HTERT RPE-1 (cell line): ENCODE data around the gene EIF4G3.
"Not testable (repeated sequence)": the region's sequence is repeated elsewhere in the genome, so short reads cannot be mapped to it uniquely, and the experiment has no call there.

Experiments used
- in situ Hi-C: fragments of 300-500 bp; cut with MboI; formaldehyde crosslinking; loops from 4 replicates; pipeline ENCODE4 v1.14.3; 2020; ENCODE audit warnings: low sequenced_read_pairs

EIF4G3 gene, protein sequence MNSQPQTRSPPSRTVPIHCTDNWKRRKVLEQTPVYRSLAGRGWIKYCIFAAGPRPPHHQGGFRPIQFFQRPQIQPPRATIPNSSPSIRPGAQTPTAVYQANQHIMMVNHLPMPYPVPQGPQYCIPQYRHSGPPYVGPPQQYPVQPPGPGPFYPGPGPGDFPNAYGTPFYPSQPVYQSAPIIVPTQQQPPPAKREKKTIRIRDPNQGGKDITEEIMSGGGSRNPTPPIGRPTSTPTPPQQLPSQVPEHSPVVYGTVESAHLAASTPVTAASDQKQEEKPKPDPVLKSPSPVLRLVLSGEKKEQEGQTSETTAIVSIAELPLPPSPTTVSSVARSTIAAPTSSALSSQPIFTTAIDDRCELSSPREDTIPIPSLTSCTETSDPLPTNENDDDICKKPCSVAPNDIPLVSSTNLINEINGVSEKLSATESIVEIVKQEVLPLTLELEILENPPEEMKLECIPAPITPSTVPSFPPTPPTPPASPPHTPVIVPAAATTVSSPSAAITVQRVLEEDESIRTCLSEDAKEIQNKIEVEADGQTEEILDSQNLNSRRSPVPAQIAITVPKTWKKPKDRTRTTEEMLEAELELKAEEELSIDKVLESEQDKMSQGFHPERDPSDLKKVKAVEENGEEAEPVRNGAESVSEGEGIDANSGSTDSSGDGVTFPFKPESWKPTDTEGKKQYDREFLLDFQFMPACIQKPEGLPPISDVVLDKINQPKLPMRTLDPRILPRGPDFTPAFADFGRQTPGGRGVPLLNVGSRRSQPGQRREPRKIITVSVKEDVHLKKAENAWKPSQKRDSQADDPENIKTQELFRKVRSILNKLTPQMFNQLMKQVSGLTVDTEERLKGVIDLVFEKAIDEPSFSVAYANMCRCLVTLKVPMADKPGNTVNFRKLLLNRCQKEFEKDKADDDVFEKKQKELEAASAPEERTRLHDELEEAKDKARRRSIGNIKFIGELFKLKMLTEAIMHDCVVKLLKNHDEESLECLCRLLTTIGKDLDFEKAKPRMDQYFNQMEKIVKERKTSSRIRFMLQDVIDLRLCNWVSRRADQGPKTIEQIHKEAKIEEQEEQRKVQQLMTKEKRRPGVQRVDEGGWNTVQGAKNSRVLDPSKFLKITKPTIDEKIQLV (N-terminal part only)

DNA sequence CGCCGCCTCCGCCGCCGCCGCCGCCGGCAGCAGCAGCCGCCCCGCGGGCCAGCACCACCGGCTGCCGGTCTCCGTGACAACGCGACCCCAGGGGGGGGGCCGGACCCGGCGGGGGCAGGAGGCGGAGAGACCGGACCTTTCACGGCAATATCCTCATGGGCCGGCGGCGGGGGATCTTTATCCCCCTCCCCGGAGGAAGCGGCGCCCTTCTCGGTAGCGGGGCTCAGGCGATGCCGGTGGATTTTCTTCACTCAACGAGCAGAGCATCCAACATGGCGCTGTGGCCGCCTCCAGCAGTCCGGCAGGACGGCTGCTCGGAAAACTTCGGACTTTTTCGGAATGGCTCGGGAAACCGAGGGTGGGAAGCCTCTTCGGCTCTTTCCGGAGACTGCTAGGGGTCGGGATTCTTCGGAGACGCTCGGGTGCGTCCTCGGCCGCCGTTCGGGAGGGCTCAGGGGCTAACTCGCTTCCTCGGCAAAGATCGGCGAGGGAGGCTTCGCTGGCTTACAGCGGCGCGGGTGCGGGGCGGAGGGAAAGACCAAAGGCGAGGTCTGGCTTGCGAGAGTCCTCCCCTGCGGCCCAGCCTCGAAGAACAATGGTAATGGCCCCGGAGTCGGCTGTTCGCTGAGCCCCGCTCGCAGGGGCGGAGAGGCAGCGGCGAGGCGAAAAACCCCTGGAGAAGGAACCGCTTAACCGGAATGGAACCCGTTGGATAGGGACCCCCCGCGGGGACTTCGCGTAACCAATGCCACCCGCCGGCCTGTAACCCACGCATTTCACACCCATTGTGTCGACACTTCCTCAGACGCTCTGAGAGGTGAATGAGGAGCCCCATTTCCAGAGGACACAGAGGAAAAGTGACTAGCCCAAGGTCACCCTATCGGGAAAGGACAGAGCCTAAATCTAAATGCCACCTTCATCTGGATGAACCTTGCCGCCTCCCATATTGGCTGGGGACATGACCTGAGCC, at the start of gene EIF4G3:
TSS of gene EIF4G3 (minus strand) at position 312 of the 970 bp plus-strand sequence. CDS start 174,155 bp downstream, outside the sequence.
- in situ Hi-C loops: no loop called here

DNA sequence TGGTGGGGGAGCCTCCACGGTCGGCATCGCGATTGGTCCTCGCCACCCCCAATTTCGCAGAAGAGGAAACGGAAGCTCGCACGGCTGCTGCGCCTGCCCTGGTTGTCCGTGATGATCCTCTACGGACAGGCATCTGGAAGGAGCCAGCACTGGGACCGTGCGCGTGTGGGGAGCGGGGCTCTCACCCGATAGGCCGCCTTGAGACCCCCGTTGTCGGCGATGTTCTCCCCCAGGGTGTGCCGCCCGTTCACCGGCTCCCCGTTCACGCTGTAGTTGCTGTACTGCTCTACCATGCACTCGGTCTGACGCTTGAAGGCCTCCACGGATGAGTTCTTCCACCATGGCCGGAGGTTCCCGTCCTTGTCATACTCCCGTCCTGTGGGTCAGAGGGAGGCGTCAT, 48.4 kb upstream of the EIF4G3 start:
- in situ Hi-C loops: no loop called here

DNA sequence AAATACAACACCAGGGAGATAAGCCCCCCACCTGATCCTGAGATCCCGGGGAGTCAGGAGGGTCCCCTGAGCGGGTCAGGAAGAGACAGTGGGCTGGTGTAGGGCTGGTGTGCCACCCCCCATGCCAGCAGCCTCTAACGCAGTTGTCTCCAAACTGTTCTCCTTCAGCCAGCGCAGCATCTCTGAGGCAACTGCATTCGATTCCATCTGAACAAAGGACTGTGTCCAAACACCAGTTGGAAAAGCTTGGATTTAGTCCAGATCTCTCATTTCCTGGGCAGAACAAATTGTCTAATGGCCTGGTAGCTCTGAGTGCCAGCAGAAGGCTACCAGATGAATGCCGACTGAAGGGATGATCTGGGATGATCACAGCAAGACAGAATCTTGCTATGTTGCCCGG, 44.1 kb upstream of the EIF4G3 start:
- in situ Hi-C loops: no loop called here

DNA sequence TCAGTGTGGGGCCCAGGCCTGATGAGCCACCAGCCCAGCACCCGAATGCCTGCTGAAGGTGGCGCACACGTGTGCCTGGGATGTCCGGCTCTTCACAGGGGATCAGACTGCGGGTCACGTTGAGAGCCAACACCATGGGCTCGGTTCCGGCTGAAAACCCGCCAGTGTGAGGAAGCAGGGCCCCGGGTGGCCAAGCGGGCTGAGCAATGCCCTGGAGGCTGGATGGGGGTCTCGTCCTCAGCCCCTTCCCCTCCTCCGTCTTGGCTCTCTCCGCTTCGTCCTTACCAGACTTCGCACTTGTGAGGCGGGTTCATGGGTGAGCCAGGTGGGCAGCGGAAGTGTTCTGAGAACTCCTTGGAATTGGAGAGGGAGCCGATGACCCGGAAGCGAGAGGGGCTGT, 43.0 kb upstream of the EIF4G3 start:
- in situ Hi-C loops: no loop called here

DNA sequence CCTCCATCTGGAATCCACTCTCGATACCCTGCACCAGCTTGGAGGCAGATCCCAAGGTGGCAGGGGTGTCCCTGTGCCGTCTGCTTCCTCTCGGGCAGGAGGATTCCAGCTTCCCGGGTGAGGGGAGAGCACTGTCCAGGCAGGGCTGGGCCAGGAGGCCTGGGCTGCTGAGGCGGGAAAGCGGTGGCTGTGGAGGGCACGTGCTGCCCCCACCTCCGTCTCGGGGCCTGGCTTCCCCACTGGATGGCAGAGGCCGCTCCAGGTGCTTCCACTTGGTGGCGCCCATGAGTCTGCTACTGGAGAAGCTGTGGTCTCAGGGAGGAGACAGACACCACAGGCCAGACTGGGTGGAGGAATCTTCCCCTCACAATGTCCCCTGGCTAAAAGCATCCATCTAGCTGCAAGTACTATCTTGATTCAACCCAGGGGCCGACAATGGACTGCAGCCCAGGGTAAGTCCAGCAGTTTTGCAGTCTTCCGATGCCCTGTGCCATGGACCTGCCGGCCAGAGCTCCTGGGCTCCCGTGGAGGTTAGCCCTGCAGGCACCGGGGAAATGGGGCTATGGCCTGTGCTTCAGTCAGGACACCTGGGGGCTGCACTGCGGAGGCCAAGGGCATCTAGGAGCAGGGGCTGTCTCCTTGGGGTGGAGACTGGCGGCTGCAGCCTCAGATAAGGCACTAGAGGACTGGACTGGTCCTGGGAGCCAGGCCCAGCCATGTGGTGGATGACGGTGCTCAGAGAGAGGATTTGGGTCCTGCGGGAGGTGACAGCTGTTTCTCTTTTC, 41.3 kb upstream of the EIF4G3 start:
- in situ Hi-C loops: no loop called here

DNA sequence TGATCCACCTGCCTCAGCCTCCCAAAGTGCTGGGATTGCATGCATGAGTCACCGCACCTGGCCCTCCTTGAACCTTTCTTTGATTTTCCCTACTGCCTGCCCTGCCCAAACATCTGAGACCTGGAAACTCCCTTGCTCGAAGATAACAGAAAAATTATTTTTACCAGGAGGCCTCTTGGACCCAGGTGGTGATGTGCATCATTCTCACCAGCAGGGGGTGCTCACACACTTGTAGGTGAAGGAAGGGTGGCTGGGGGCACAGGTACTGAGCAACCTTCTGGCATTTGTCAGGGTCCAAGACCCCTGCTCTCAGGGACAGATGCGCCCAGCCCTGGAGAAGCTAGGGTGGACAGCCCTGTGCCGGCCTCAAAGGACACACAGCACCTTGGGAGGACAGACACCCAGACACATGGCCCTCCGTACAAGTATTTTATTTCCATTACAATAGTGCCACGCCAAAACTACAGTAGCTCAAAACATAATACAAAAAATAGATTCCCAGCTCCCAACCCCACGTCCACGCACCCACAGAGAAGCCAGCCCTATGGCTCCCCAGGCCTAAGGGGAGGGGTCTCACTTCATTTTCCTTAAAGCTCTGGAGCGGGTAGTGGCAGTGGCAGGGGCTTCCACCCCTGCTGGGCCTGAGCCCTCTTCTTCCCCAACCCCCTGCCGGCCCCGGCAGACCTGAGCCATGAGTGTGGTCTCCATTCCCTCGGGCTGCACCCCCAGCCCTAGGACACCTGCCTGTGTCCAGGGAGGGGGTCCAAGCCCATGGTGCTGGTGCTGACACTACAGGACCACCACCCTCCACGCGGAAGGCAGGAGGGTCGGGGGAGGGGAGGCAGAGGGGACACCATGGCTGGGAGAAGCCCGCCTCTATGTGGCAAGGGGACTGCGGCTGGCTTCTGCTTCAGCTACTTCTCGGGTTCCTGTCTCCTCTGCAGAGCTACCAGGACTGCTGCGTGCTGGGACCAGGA, 40.4 kb upstream of the EIF4G3 start:
- in situ Hi-C loops: no loop called here

DNA sequence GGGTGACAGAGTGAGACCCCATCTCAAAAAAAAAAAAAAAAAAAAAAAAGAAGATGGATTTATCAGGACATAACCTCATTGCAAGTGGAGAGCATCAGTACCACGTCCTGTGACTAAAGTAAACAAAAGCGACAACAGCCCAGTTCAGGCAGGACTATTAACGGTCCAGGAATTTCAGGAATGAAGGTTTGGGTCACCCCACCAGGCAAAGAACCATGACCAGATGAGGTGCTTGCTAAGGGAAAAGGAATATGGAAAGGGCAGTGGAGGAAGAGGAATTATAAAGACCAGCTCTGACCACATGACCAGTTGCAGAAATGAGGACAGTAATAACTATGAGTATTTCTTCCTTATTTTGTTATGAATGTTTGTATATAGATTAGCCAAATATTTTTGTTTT, 35.4 kb upstream of the EIF4G3 start:
- in situ Hi-C loops: no loop called here

DNA sequence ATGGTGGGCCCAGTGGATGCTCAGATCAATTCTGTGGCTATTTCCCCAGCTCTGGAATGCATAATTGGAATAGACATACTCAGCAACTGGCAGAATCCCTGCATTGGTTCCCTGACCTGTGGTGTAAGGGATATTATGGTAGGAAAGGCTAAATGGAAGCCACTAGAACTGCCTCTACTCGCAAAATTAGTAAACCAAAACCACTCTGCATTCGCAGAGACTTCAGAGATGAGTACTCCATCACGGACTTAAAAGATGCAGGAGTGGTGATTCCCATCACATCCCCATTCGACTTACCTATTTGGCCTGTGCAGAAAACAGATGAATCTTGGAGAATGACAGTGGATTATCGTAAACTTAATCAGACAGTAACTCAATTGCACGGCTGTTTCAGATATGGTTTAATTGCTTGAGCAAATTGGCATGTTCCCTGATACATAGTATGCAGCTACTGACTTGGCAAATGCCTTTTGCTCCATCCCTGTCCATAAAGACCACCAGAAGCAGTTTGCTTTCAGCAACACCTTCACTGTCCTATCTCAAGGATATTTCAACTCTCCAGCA, 31.5 kb upstream of the EIF4G3 start:
- in situ Hi-C loops: not testable (repeated sequence)

DNA sequence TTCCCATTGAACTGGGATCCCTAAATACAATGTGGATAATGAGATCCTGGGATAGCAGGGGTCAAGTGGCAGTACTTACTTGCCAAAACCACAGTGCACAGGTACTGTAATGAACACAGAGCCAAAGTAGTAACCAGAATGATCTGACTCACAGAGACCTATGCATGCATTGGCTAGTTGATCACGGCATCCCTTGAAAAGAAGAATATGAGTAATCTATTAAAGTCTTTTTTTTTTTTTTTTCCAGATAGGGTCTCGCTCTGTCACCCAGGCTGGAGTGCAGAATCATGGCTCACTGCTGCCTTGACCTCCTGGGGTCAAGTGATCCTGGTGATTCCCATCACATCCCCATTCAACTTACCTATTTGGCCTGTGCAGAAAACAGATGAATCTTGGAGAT, 29.4 kb upstream of the EIF4G3 start:
- in situ Hi-C loops: no loop called here

DNA sequence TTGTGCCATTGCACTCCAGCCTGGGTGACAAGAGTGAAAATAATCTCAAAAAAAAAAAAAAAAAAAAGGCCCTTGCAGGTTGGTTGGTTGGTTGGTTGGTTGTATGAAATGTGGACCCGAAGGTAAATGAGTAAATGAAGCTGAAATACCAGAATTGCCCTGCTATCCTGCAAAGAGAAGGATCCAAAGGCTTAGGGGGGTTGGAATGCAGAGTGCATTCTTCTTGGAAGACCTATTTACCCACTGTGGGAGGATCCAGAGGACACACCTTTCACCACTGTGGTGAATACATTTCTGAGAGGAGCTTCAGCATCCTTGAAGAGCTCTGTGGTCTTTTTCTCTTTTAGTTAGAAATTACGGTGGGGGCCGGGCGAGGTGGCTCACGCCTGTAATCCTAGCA, 28.7 kb upstream of the EIF4G3 start:
- in situ Hi-C loops: no loop called here

DNA sequence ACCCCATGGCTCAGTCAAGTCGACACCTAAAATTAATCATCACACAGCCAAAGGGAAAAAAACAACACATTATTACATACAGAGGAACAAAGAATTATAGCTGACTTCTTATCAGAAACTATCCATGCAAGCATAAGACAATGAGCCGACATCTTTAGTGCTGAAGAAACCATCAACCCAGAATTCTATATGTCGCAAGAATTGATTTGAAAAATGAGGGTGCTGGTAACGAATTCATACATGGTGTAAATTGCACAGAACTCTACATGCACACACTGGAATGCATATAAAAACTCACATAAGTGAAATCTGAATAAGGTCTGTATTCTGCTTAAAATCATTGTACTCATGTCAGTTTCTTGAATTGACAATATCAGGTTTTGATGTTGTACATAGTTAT, 25.0 kb upstream of the EIF4G3 start:
- in situ Hi-C loops: no loop called here

DNA sequence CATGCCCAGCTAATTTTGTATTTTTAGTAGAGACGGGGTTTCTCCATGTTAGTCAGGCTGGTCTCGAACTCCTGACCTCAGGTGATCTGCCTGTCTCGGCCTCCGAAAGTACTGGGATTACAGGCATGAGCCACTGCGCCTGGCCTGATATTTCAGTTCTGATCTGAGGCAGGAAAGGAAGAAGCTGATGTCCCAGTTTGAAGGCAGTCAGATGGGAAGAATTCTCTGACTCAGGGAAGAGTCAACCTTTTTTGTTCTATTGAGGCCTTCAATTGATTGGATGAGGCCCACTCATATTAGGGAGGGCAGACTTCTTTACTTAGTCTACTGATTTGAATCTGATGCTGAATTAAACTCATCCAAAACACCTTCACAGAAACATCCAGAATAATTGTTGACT, 24.5 kb upstream of the EIF4G3 start:
- in situ Hi-C loops: not testable (repeated sequence)

DNA sequence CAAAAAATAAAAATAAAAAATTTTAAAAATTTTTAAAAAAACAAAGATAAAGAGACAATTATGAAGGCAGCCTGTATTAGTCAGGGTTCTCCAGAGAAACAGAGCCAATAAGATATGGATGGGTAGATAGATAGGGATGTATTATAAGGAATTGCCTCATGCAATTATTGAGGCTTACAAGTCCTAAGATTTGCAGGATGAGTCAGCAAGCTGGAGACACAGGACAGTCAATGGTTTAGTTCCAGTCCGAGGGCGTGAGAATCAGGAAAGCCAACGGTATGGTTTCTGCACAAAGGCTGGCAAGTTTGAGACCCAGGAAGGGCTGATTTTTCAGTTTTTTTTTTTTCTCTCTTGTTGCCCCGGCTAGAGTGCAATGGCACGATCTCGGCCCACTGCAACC, 24.1 kb upstream of the EIF4G3 start:
- in situ Hi-C loops: no loop called here

DNA sequence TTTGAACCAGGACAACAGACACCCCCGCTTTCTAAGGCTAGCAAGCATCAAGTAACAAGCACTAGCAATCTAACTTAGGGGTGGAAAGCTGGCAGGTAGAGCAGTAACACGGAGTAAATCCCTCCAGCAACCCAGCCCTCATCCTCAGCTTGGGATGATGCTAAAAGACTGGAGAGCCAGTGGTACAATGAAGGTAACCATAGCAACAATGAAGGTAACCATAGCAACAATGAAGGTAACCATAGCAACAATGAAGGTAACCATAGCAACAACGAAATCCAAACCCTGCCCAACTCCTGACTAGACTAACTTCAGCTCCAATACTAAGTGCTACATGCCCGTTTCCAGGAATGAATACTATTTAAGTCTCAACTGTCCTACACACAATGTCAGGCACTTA, 22.2 kb upstream of the EIF4G3 start:
- in situ Hi-C loops: no loop called here

DNA sequence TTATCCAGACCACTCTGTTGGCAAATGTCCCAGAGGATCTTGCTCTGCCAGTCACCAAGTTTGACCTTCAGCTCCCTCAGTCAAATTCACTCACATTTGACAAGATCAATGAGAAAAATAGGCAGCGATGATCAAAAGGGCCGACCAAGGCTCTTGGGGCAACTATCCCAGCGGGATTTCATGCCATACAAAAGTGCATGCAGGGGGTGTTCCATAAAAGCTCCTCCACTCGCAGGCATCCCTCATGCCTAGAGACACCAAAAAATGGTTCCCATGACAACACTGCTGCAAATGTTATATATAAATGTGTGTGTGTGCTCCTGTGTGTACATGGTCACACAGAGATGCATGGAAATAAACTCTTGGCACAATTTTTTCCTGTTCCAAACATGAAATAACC, 16.2 kb upstream of the EIF4G3 start:
- in situ Hi-C loops: no loop called here

DNA sequence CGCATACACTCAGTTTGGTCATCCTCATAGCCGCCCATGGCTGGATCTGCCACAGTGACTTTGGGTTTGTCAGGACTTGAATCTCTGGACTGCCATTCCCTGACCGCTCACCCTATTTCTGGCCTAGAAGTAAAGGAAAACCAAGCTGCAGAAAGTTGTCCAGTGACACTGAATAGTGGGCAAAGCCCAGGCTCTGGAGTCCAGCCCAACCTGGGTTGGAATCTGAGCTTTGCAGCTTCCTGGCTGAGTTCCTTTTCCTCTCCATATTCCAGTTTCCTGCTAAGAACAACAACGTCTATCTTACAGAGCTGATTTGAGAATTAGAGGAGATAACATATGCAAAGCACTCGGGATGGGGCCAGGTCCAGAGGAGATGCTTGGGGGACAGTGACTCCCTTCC, 15.6 kb upstream of the EIF4G3 start:
- in situ Hi-C loops: no loop called here

DNA sequence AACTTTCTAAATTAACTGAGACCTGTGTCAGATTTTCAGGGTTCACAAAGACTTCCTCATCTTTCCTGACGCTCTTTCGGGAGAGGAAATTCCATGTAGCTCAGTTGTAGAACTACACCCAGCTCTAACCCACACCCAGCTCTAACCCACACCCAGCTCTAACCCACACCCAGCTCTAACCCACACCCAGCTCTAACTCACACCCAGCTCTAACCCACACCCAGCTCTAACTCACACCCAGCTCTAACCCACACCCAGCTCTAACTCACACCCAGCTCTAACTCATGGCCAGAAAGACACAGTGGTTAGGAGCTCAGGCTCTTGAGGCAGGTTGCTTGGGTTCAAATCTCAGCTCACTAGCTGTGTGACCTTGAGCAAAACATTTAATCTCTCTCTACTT, 14.1 kb upstream of the EIF4G3 start:
- in situ Hi-C loops: not testable (repeated sequence)

DNA sequence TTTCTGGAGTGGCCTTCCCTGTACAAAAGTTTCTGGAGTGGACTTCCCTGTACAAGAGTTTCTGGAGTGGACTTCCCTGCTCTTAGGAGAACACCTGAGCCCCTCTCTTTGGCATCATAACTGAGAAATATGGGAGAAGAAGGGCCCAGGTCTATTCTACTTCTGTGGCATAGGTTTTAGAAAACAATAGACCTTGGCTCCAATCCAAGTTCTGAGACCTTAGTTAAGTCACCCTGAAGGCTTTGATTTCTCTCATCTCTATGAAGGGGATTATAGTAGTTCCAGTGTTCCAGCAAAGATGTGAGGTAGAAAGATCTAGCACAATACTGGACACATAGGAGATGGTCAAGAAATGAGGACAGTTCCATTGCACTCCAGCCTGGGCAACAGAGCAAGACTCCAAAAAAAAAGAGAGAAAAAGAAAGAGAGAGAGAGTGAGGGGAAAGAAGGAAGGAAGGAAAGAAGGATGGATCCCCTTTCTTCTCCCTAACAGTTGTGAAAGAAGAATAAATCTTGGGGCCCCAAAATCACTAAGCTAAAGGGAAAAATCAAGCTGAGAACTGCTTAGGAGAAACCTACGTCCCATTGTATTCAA, 13.3 kb upstream of the EIF4G3 start:
- in situ Hi-C loops: no loop called here
